K562 (cell line): ENCODE results near the gene ENOSF1. TPM values are rescaled to one million over a fixed set of nuclear protein-coding genes. Genes with fewer than 3 reads are reported as not detected.
A peak's percentile ranks its signal among the peaks of the same experiment; 100 is the strongest.

Source experiments
- BCLAF1 ChIP-seq, 2 experiments: fragments of 450-650 bp in 1 of 2; IDR thresholded peaks; 2 replicates each; pipeline ENCODE4 v1.6.1; 2011 to 2017; ENCODE audit warnings: low read depth in 2 of 2, antibody characterized with exemption in 1 of 2, borderline replicate concordance in 1 of 2, low read length in 1 of 2, mild to moderate bottlenecking in 1 of 2, mixed read lengths in 1 of 2; ENCODE audit not compliant: control insufficient read depth in 1 of 2
- CBFA2T3 ChIP-seq: fragments of 450-650 bp; IDR thresholded peaks from 2 replicates; pipeline ENCODE4 v1.6.1; 2017
- CBX3 ChIP-seq, 2 experiments: IDR thresholded peaks; 1 replicate in 1 of 2; 2 replicates in 1 of 2; pipeline ENCODE4 v1.6.1; 2012; ENCODE audit warnings: inconsistent platforms in 2 of 2, low read length in 2 of 2, borderline replicate concordance in 1 of 2, control low read depth in 1 of 2
- CCAR2 ChIP-seq: fragments of 200-400 bp; formaldehyde crosslinking; IDR thresholded peaks from 2 replicates; pipeline ENCODE4 v1.6.1; 2017; ENCODE audit warnings: mild to moderate bottlenecking, low read depth, low read length
- CTBP1 ChIP-seq: fragments of 450-650 bp; IDR thresholded peaks from 2 replicates; pipeline ENCODE4 v1.6.1; 2016; ENCODE audit warnings: borderline replicate concordance
- CTCFL ChIP-seq: IDR thresholded peaks from 2 replicates; pipeline ENCODE4 v1.6.1; 2011; ENCODE audit warnings: borderline replicate concordance, low read depth, mild to moderate bottlenecking, moderate library complexity, low read length; ENCODE audit not compliant: insufficient read depth, poor library complexity, severe bottlenecking
- ETV1 ChIP-seq: fragments of 450-650 bp; conservative IDR thresholded peaks from 2 replicates; pipeline ENCODE4 v1.6.1; 2016; ENCODE audit warnings: missing genetic modification characterization, control low read depth, low read depth, missing compliant biosample characterization
- GABPB2 ChIP-seq: fragments of 250-450 bp; sonication (Bioruptor Pico); conservative IDR thresholded peaks from 2 replicates; pipeline ENCODE4 v1.5.1; 2021; ENCODE audit warnings: mild to moderate bottlenecking
- GTF2E2 ChIP-seq: fragments of 200-800 bp; sonication (Bioruptor generic); IDR thresholded peaks from 2 replicates; pipeline ENCODE4 v1.6.1; 2016; ENCODE audit warnings: missing genetic modification characterization, missing compliant biosample characterization
- HMBOX1 ChIP-seq: sonication (generic); IDR thresholded peaks from 2 replicates; pipeline ENCODE4 v1.6.1; 2016
- LCOR ChIP-seq: sonication (generic); formaldehyde crosslinking; IDR thresholded peaks from 2 replicates; pipeline ENCODE4 v1.8.0; 2022; ENCODE audit warnings: mild to moderate bottlenecking, missing genetic modification reagents
- NONO ChIP-seq, 2 experiments: fragments of 200-400 bp in 1 of 2; fragments of 450-650 bp in 1 of 2; formaldehyde crosslinking in 1 of 2; IDR thresholded peaks; 2 replicates each; pipeline ENCODE4 v1.6.1; 2017; ENCODE audit warnings: low read depth in 2 of 2, mild to moderate bottlenecking in 2 of 2, moderate library complexity in 2 of 2, low read length in 1 of 2
- NR2C2 ChIP-seq, 2 experiments: fragments of 200-800 bp in 1 of 2; sonication (Bioruptor generic) in 1 of 2; sonication (generic) in 1 of 2; formaldehyde crosslinking in 1 of 2; IDR thresholded peaks; 2 replicates each; pipeline versions ENCODE4 v1.6.1 to v1.8.0; 2016 to 2022; ENCODE audit warnings: mild to moderate bottlenecking in 1 of 2, missing compliant biosample characterization in 1 of 2, missing genetic modification characterization in 1 of 2, missing genetic modification reagents in 1 of 2
- POLR2AphosphoS5 ChIP-seq: IDR thresholded peaks from 2 replicates; pipeline ENCODE4 v1.6.1; 2011; ENCODE audit warnings: mild to moderate bottlenecking, low read depth, low read length, moderate library complexity; ENCODE audit not compliant: control insufficient read depth, insufficient read depth
- PRPF4 ChIP-seq: fragments of 200-400 bp; formaldehyde crosslinking; IDR thresholded peaks from one replicate; pipeline ENCODE4 v1.6.1; 2017; ENCODE audit warnings: low read length, low read depth, mild to moderate bottlenecking; ENCODE audit not compliant: insufficient read depth, poor library complexity, severe bottlenecking
- SMAD2 ChIP-seq: fragments of 150-350 bp; IDR thresholded peaks from 2 replicates; pipeline ENCODE4 v1.6.1; 2014; ENCODE audit warnings: low read depth, mild to moderate bottlenecking, low read length
- SMARCA4 ChIP-seq: fragments of 450-650 bp; IDR thresholded peaks from 2 replicates; pipeline ENCODE4 v1.6.1; 2016
- polyA plus RNA-seq, 8 experiments: library from polyadenylated mRNA; depleted of rRNA in 4 of 8; stranded (reverse) in 5 of 8; unstranded in 3 of 8; fragments of >200 nt; fragmentation: Nextera tagmentation in 2 of 8; fragmentation: Illumina TruSeq in 1 of 8; extraction: Ambion mirVana in 2 of 8; extraction: Trizol in 1 of 8; gene quantifications; 2 replicates each; pipeline versions ENCODE4 v1.2.1 to v1.2.3, GENCODE V29; 2011 to 2014; ENCODE audit warnings: inconsistent platforms in 1 of 8, missing spikeins in 1 of 8
- total RNA-seq, 7 experiments: library from RNA; depleted of rRNA in 6 of 7; stranded (reverse); fragments of >200 nt in 6 of 7; fragmentation: Illumina TruSeq in 2 of 7; extraction: Trizol in 2 of 7; gene quantifications; 2 replicates each; pipeline versions ENCODE4 v1.2.1 to v1.2.3, GENCODE V29; 2011 to 2021; ENCODE audit warnings: low replicate concordance in 1 of 7

Gene ENOSF1
- total and polyA plus RNA-seq, 9 of the 15 experiments (the other 6 are each of a cell fraction or from before 2014, with no cell fraction given), result 15.5 to 66.4 (median 46.5) TPM

GRCh38 chr18:658001-658946 lies 54.2 kb downstream of the ENOSF1 start (continued):
- TF ChIP-seq CTCFL (no peak), CCAR2 (no peak), CBX3 (IDR thresholded peaks at IDR 0.05; ENCODE audit: borderline replicate concordance in 1 of 2, low read length in 2 of 2) (peak in 1 of 2 experiments; percentile 44; a peak in 1 of 3 replicates), LCOR (CRISPR knock-in tag) (peak; percentile 97), GABPB2 (CRISPR knock-in tag) (no peak), CBFA2T3 (peak; percentile 45), SMARCA4 (0 out of 2 replicates have a peak, but pooled peaks have one; percentile 16), GTF2E2 (peak; percentile 96), BCLAF1 (IDR thresholded peaks at IDR 0.05; ENCODE audit: borderline replicate concordance in 1 of 2, control insufficient read depth in 1 of 2, low read depth in 2 of 2, low read length in 1 of 2) (peak; percentile 59 to 82; a peak in 2 of 4 replicates), POLR2AphosphoS5 (peak; percentile 60; the same call in 1 of the 2 replicates), HMBOX1 (no peak), PRPF4 (peak; percentile 85), NR2C2 (CRISPR knock-in tag; IDR thresholded peaks at IDR 0.05) (peak; percentile 67; the same call in 1 of the 2 replicates), NR2C2 (tag; IDR thresholded peaks at IDR 0.05) (no peak), CTBP1 (peak; percentile 81), SMAD2 (no peak), ETV1 (tag) (peak; percentile 44), NONO (IDR thresholded peaks at IDR 0.05; ENCODE audit: low read depth in 2 of 2, low read length in 1 of 2) (peak in 1 of 2 experiments; percentile 97)
